Inflammatory macrophage treated with lipopolysaccharide for 4 hours (primary cell): Measurements from ENCODE around the gene SLC37A4.
A peak's percentile ranks its signal among the peaks of the same experiment; 100 is the strongest.
"Not testable (repeated sequence)": the region's sequence is repeated elsewhere in the genome, so short reads cannot be mapped to it uniquely, and the experiment has no call there.

ENCODE experiments used
- DNase-seq: peaks from one replicate; pipeline ENCODE4 v3.0.0-alpha.2; 2020

SLC37A4 gene

GRCh38 chr11:119030329-119031047 is at the start of gene SLC37A4:
Gene SLC37A4, minus strand, starts transcription at chr11:119030877.
- DNase-seq: peak; percentile 99

- DNase-seq: no peak
Observed at GRCh38 chr11:119078675-119079420, 48.2 kb upstream of the SLC37A4 start.

- DNase-seq: no peak
Observed at GRCh38 chr11:119077839-119078238, 47.2 kb upstream of the SLC37A4 start.

- DNase-seq: peak; percentile 97
Observed at GRCh38 chr11:119067371-119068222, 36.9 kb upstream of the SLC37A4 start, which contains the start of gene VPS11. Gene VPS11, plus strand, starts transcription at chr11:119067818. Its CDS starts 6 bp downstream, at chr11:119067824.

GRCh38 chr11:119065369-119065768 is 34.7 kb upstream of the SLC37A4 start:
- DNase-seq: peak; percentile 63

GRCh38 chr11:119062779-119063178 is 32.1 kb upstream of the SLC37A4 start:
- no peak for DNase-seq

- no peak for DNase-seq
Observed at GRCh38 chr11:119061256-119061655, 30.6 kb upstream of the SLC37A4 start.

- not testable (repeated sequence) for DNase-seq
Observed at GRCh38 chr11:119059128-119059527, 28.5 kb upstream of the SLC37A4 start.

- peak; percentile 99 for DNase-seq
Observed at GRCh38 chr11:119057000-119057769, 26.5 kb upstream of the SLC37A4 start, which contains the start of gene HYOU1. Gene HYOU1, minus strand, starts transcription at chr11:119057205. Its CDS starts 1,045 bp downstream, at chr11:119056160.

GRCh38 chr11:119056421-119056999 is 25.8 kb upstream of the SLC37A4 start:
- DNase-seq: no peak

- DNase-seq: peak; percentile 27
Observed at GRCh38 chr11:119055901-119056300, 25.2 kb upstream of the SLC37A4 start.

- no peak for DNase-seq
Observed at GRCh38 chr11:119054418-119054817, 23.7 kb upstream of the SLC37A4 start.

- no peak for DNase-seq
Observed at GRCh38 chr11:119052163-119052814, 21.6 kb upstream of the SLC37A4 start.

- DNase-seq: no peak
Observed at GRCh38 chr11:119051440-119052162, 20.9 kb upstream of the SLC37A4 start.

- DNase-seq: no peak
Observed at GRCh38 chr11:119049081-119049480, 18.4 kb upstream of the SLC37A4 start.

GRCh38 chr11:119048644-119049043 is 18.0 kb upstream of the SLC37A4 start:
- DNase-seq: no peak

GRCh38 chr11:119047205-119047604 is 16.5 kb upstream of the SLC37A4 start:
- no peak for DNase-seq

GRCh38 chr11:119046489-119046888 is 15.8 kb upstream of the SLC37A4 start:
- no peak for DNase-seq

- no peak for DNase-seq
Observed at GRCh38 chr11:119044708-119045107, 14.0 kb upstream of the SLC37A4 start.

GRCh38 chr11:119042927-119043326 is 12.2 kb upstream of the SLC37A4 start:
- DNase-seq: no peak
